Measurements from ENCODE around the gene PLCD3. TPM values are rescaled to one million over a fixed set of nuclear protein-coding genes. Genes with fewer than 3 reads are reported as not detected.

The PLCD3 gene
- total and polyA plus RNA-seq, 2 of the 13 experiments (the other 11 are each of a cell fraction or from before 2014, with no cell fraction given) = 11.3 to 39.1 TPM

GRCh38 chr17:45149037-45149668, 16.8 kb upstream of the PLCD3 start (continued):
- TF ChIP-seq, protein P1, sequence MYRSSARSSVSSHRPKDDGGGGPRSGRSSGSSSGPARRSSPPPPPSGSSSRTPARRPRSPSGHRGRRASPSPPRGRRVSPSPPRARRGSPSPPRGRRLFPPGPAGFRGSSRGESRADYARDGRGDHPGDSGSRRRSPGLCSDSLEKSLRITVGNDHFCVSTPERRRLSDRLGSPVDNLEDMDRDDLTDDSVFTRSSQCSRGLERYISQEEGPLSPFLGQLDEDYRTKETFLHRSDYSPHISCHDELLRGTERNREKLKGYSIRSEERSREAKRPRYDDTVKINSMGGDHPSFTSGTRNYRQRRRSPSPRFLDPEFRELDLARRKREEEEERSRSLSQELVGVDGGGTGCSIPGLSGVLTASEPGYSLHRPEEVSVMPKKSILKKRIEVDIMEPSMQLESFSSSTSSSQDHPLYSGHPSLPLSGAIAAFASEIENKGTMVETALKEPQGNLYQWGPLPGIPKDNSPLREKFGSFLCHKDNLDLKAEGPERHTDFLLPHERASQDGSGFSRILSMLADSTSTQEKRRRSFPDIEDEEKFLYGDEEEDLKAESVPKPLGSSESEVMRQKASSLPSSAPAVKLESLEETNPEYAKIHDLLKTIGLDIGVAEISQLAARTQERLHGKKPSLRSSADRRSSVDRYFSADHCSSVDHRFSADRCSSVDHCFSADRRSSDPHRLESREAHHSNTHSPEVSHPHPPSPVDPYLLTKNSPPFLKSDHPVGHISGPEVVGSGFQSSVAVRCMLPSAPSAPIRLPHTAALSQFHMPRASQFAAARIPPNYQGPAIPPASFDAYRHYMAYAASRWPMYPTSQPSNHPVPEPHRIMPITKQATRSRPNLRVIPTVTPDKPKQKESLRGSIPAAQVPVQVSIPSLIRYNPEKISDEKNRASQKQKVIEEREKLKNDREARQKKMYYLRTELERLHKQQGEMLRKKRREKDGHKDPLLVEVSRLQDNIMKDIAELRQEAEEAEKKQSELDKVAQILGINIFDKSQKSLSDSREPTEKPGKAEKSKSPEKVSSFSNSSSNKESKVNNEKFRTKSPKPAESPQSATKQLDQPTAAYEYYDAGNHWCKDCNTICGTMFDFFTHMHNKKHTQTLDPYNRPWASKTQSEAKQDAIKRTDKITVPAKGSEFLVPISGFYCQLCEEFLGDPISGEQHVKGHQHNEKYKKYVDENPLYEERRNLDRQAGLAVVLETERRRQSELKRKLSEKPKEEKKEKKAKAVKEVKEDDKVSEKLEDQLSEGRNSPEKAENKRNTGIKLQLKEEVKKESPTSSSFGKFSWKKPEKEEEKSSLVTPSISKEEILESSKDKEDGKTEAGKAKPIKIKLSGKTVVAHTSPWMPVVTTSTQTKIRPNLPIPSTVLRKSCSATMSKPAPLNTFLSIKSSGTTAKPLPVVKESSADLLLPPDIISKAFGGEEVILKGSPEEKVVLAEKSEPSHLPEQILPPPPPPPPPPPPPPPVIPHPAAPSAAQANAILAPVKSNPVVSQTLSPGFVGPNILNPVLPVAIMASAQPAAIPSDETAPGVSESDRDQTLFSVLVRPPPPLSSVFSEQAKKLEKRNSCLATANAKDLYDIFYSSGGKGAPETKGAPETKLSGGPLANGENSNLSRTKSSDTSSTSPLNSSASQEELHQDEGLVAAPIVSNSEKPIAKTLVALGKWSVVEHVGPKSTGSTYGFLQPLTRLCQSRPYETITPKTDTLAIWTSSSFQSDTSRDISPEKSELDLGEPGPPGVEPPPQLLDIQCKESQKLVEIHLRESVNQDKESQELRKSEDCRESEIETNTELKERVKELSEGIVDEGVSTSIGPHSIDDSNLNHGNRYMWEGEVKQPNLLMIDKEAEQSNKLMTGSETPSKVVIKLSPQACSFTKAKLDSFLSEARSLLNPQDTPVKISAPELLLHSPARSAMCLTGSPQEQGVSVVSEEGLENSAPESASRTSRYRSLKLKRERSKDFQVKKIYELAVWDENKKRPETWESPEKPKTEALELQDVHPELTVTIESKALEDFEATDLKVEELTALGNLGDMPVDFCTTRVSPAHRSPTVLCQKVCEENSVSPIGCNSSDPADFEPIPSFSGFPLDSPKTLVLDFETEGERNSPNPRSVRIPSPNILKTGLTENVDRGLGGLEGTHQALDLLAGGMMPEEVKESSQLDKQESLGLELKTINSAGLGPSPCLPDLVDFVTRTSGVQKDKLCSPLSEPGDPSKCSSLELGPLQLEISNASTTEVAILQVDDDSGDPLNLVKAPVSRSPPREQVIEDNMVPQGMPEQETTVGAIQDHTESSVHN (CRISPR knock-in tag; IDR thresholded peaks at IDR 0.05) = 0 out of 2 replicates have a peak, but pooled peaks have one; percentile 61
- TF ChIP-seq TOE1 (CRISPR knock-in tag; IDR thresholded peaks at IDR 0.05) (peak; percentile 52; the same call in 1 of the 2 replicates), ZNF350 (CRISPR knock-in tag; IDR thresholded peaks at IDR 0.05; ENCODE audit: borderline replicate concordance, low read depth) (peak; percentile 37; the same call in 1 of the 2 replicates), MEIS2 (CRISPR knock-in tag; IDR thresholded peaks at IDR 0.05) (peak; percentile 54; the same call in 1 of the 2 replicates), RNF2 (conservative IDR thresholded peaks at IDR 0.05; ENCODE audit: low read depth) (0 out of 2 replicates have a peak, but pooled peaks have one; percentile 54), ARID5B (CRISPR knock-in tag; IDR thresholded peaks at IDR 0.05) (peak; percentile 22; the same call in 1 of the 2 replicates), TBX2 (CRISPR knock-in tag; IDR thresholded peaks at IDR 0.05; ENCODE audit: borderline replicate concordance) (peak; percentile 63), ZNF260 (CRISPR knock-in tag; IDR thresholded peaks at IDR 0.05; ENCODE audit: borderline replicate concordance, low read depth) (no peak), GLI4 (CRISPR knock-in tag; IDR thresholded peaks at IDR 0.05; ENCODE audit: borderline replicate concordance) (peak; percentile 79; the same call in 1 of the 2 replicates), ZNF780A (CRISPR knock-in tag; IDR thresholded peaks at IDR 0.05) (no peak), ZNF510 (CRISPR knock-in tag; IDR thresholded peaks at IDR 0.05; ENCODE audit: low read depth) (no peak), PRMT3 (CRISPR knock-in tag; IDR thresholded peaks at IDR 0.05; ENCODE audit: borderline replicate concordance, low read depth) (peak; percentile 2; the same call in 1 of the 2 replicates)
- TF ChIP-seq, protein P2, sequence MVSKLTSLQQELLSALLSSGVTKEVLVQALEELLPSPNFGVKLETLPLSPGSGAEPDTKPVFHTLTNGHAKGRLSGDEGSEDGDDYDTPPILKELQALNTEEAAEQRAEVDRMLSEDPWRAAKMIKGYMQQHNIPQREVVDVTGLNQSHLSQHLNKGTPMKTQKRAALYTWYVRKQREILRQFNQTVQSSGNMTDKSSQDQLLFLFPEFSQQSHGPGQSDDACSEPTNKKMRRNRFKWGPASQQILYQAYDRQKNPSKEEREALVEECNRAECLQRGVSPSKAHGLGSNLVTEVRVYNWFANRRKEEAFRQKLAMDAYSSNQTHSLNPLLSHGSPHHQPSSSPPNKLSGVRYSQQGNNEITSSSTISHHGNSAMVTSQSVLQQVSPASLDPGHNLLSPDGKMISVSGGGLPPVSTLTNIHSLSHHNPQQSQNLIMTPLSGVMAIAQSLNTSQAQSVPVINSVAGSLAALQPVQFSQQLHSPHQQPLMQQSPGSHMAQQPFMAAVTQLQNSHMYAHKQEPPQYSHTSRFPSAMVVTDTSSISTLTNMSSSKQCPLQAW (CRISPR knock-in tag; IDR thresholded peaks at IDR 0.05) = peak; percentile 65; the same call in 1 of the 2 replicates
